ENCODE results near the gene KIFC1.

- TF ChIP-seq CTCF (IDR thresholded peaks at IDR 0.05) (no peak), POLR2A (IDR thresholded peaks at IDR 0.05) (no peak)
Observed at GRCh38 chr6:33356295-33356694, 35.3 kb upstream of the KIFC1 start.

Data from thyroid gland (tissue), 4 donors.